ENCODE measurements around the gene UTP20. TPM values are rescaled to one million over a fixed set of nuclear protein-coding genes. Genes with fewer than 3 reads are reported as not detected.

UTP20 gene
- total RNA-seq, 4 donors from 2014 or later, result 8.5 to 22.0 (median 15.7) TPM

- TF ChIP-seq CTCF (IDR thresholded peaks at IDR 0.05; ENCODE audit: low read depth), result no peak
Observed at GRCh38 chr12:101243616-101244015, 36.3 kb upstream of the UTP20 start.

GRCh38 chr12:101256266-101256665 lies 23.6 kb upstream of the UTP20 start:
- TF ChIP-seq CTCF (IDR thresholded peaks at IDR 0.05; ENCODE audit: low read depth), result no peak

GRCh38 chr12:101257357-101257756 lies 22.5 kb upstream of the UTP20 start:
- no peak for TF ChIP-seq CTCF (IDR thresholded peaks at IDR 0.05; ENCODE audit: low read depth)

GRCh38 chr12:101267111-101267510 lies 12.8 kb upstream of the UTP20 start:
- no peak for TF ChIP-seq CTCF (IDR thresholded peaks at IDR 0.05; ENCODE audit: low read depth)

GRCh38 chr12:101276433-101276832 lies 3.5 kb upstream of the UTP20 start:
- TF ChIP-seq CTCF (IDR thresholded peaks at IDR 0.05; ENCODE audit: low read depth), result no peak

- TF ChIP-seq CTCF (IDR thresholded peaks at IDR 0.05; ENCODE audit: low read depth), result no peak
Observed at GRCh38 chr12:101277443-101277842, 2.5 kb upstream of the UTP20 start.

- TF ChIP-seq CTCF (IDR thresholded peaks at IDR 0.05; ENCODE audit: low read depth), result no peak
Observed at GRCh38 chr12:101287357-101287756, 7.5 kb downstream of the UTP20 start.
